GM19193 (cell line): ENCODE measurements around the gene PRKD1.

ENCODE experiments used
- POLR2A ChIP-seq: IDR thresholded peaks from 4 replicates; pipeline ENCODE4 v1.6.1; 2011; ENCODE audit not compliant: insufficient read depth, insufficient read length; ENCODE audit errors: extremely low read depth

Gene PRKD1

DNA sequence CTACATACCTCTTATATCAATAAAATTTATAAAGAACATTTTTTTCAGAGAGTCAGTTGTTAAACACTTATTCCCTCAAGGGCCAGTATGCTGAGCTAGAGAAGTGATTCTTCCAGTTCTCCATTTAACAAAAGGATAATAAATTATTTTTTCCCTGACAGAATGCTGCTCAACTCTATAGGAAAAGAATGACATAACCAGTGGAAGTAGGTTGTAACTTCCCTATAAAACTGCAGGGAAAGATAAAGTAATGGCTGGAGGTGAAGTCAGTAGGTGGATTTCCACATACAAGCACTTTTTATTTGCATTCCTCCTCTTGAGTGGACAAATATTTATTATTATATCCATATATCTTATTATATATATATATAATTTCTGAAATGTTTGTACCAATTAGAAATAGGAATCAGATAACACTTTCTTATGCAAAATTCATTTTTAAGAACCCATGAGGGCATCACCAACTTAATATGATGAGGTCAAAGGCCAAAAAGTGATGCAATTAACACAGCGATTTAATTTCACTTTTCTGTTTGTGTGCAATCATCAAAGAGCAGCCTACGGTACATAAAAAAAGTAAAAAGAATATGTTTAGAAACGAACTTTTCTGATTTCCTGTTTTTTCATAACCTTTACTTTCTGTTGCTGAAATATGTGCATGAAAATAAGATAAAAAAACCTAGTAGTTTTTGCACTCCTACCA lies 175.3 kb downstream of the PRKD1 start:
- no peak for TF ChIP-seq POLR2A

DNA sequence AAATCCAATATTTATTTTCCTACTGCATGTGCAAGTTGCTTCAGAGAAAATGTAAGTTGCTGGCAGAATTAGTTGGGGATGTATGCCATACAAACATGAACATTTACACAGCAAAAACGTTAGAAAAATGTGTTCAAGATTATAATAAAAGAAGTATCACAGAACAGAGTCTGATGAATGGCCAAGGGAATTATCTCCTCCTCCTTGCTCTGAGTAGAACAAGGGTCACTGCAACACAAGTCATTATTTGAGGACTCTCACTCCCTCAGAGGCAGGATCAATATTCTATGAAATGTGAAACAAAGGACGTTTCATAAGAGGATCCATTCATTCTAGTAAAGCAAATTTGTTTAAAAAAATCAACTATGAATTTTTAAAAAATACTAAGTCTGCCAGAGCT lies 177.8 kb downstream of the PRKD1 start:
- no peak for TF ChIP-seq POLR2A

DNA sequence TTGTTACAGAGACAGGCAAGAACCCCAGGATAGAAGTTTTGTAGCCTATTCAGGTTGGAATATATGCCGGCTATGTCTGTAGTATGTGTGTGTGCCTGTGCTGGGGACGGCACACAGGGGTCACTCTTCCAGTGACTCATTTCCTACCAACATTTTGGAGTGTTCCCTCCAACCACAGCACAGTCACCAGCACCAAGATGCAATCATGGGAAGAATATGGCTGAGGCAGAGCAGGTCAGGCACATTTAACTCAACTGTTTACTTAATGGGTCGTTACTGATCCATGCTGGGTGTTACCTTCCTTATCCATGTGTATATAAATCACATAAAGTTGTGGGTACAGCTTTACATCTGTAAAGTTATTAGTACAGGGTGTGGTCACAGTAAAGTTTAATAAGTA lies 178.3 kb downstream of the PRKD1 start:
- no peak for TF ChIP-seq POLR2A

DNA sequence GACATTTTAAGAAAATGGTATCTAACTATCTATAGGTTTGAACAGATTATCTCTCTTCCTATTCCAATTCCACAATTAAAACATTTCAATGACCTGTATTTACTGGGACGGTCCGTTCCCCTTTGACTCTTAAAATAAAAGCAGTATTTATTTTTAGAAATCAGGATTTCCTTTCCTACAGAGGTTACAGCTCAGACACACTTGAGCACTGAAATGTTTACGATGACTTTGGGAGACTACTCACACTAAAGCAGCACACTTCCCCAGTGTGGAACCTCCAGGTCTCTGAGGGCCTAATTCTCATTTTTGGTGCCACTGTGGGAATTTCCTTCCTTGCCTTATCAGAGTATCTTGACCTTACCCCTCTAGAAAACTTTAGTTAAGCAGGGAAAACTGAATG lies 181.8 kb downstream of the PRKD1 start:
- no peak for TF ChIP-seq POLR2A

DNA sequence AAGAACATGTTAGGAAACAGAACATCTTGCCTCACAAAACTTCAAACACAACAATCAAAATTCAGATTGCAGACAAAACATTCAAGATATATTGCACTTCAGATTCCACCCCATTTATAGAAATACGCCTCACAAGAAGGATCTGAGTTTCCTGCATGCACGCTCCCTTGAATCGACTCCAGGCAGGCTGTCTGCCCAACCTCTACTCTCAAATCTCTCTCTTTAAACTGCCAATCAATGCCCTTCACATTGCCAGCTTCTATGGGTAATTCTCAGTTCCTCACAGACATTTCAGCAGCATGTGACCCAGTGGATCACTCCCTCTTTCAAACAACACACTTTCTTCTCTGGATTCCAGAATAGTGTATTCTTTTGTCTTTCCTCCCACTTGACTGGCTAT lies 184.1 kb downstream of the PRKD1 start:
- TF ChIP-seq POLR2A = no peak

DNA sequence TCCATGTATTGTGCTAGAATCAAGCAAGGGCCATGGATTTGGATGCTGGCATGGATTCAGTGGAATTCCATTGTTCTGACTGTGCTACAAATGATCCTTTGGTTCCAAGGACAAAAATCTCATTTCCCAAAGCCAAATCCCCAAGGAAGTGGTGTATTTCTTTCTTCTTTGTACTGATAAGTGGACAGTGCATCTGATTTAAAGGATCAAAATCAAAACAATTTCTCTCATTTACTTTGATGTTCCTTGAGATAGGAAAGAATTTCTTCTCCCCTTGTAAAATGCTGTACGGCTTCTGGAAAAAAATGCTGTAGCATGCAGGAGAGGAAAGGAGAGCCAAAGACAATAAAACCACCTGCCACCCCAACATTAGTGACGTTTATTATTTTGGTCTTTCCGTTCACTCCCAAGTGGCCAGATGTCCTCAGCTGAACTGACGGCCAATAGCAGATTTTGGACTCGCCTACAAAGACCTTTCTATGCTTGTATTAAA lies 185.7 kb downstream of the PRKD1 start:
- no peak for TF ChIP-seq POLR2A

DNA sequence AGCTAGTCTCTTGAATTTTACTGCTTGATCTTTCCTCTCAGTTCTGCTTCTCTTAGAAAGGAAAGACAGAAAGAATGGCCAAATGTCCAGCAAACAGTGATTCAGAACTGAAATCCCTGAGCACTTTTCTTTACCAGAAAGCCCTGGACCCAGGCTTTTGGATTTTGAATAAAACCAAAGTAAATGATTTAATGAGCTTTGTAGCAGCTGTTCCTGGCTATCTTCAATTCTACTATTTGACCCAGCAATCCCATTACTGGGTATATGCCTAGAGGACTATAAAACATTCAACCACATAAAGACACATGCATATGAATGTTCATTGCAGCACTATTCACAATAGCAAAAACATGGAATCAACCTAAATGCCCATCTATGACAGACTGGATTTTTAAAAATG lies 187.2 kb downstream of the PRKD1 start:
- TF ChIP-seq POLR2A = no peak

DNA sequence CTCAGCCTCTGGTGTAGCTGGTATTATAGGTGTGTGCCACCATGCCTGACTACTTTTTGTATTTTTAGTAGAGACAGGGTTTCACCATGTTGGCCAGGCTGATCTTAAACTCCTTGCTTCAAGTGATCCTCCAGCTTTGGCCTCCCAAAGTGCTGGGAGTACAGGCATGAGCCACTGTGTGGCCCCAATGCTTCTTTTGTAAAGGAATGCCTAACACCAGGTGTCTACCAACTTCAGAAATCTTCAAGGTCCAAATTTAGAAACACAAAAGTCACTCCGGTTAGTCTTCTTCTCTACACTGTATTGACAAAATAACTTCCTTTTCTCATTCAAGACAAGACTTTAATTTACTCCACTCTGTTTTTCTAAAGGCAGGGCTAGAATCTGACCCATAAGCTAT lies 188.7 kb downstream of the PRKD1 start:
- no peak for TF ChIP-seq POLR2A

DNA sequence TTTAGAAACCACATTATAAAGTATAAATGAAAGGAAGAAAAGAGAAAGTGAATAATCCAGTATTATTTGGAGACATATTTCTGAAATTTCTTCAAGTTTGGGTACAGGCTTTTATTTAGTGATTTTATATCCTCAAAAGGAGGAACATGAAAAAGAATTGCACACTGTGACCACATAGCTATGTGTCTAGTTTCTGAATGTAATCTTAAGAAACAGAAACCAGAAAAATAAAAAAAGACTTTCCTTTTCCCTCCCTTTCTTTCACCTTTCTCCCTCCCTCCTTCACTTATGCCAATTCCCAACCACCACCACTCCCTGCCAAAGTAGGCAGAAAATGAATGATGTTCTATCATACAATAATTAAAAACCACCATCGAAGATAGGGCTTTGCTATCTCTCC lies 189.6 kb downstream of the PRKD1 start:
- no peak for TF ChIP-seq POLR2A

DNA sequence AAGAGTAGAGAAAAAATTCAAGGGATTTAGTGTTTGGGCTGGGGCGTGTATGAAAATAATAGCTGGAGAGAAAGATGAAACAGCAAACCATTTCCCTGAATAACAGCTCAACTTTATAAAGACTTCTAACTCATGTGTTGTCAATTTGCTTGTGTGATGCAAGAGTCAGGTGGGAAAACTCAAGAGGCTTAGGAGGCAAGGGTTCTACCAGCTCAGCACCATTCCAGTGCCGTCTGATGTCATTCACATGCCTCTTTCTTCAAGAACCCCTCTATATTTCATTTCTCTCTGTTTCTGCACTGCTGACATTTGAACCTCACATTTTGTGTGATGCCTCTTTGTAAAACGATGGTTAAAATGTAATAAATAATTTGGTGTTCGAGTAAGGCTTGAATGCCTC lies 192.2 kb downstream of the PRKD1 start:
- no peak for TF ChIP-seq POLR2A

DNA sequence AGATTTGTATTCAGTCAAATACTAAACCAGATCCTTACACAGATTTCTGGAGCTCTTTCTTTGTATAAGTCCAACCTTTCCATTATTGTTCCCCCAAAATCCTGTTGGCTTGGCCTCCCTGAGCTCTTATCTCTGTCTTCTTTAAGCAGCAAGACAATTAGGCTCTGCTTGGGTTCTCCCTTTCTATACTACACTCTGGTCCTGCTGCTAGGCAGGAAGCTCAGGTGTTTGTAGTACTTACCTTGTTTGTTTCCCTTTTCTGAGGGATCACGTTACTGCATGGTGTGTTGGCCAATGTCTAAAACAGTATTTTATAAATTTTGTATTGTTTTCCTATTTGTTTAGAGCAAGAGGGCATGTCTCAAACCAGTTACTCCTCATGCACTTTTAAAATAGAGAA lies 192.9 kb downstream of the PRKD1 start:
- TF ChIP-seq POLR2A = no peak

DNA sequence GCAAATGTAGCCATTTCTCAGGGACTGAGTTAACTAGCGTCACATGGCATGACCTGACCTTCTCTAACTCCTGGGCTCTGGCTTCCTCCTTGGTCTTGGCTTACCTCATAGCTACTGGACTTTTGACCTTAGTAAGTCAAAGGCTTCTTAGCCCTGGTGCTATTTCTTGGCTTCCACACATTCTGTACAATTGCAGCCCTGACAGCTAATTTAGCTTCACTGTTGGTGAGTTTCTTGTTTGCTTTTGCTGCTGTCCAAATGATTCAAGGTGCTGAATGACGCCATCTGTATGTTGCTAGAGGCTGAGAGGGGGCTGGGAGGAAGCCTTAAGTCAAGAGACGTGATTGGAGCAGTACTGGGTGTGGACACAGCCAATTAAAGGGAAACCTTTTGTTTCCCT lies 202.7 kb downstream of the PRKD1 start:
- TF ChIP-seq POLR2A = no peak

DNA sequence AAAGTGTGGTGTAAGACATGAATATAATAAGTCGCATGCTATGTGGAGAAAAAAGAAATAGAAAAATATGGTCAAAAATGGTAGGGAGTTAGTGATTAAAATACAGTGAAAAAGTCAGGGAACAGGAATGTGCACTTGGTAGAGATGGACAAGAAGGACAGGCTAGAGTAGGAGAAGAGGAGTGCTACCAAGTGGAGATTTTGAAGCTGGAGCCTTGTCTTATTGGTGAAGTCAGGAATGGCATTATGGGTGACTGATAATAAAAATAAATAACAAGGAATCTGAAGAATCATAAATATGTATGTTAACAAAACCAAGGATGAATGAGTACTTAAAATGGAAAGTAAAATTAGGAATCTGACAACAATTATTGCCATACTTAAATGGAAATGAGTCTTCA lies 204.8 kb downstream of the PRKD1 start:
- TF ChIP-seq POLR2A = no peak

DNA sequence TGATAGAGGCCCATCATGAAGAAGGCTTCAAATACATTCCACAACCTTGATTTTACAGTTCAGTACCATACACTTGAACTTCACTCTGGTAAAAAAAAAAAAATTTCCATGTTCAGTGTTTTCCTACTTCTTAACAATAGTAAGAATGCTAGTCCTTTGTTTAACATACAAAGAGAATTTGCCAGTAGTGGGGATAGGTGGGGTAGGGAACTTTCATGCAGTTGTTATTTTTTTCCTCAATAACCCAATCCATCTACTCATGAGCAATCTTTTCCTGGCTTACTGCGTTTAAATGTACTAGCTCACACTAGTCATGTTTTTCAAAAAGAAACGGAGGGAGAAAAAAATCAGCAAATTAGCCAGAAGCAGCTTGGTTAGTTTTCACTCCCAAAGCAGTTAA lies 206.1 kb downstream of the PRKD1 start:
- no peak for TF ChIP-seq POLR2A

DNA sequence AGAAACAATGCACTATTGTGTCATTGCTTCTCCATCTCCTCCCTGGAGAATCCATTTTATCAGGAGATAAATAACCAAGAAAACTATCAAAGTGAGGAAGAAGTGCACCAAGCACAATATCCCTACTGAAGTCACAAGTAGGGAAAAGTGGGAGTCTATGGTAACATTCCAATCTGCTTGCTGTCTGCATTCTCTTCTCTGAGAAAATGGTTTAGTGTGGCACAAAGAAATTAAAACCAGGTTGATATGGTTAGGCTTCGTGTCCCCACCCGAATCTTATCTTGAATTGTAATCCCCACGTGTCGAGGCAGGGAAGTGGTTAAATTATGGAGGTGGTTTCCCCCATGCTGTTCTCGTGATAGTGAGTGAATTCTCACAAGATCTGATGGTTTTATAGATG lies 209.7 kb downstream of the PRKD1 start:
- no peak for TF ChIP-seq POLR2A

DNA sequence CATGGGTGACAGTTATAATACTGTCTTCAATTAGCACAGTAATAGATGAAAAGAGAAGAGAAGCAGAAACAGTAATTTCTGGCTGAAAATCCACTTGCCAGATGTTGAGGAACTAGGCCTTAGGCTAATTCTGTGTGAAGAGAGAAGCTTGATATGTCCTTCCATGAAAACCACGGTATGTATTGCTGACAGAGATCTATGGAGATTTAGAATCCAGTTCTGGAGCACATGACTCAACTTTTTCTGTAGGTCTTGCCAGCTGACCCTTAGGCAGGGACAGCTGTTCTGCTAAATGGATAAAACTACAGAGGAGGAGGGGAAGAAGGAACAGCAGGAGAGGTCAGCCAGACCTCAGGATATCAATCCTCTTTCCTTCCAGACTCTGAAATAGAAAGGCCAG lies 211.5 kb downstream of the PRKD1 start:
- TF ChIP-seq POLR2A = no peak

DNA sequence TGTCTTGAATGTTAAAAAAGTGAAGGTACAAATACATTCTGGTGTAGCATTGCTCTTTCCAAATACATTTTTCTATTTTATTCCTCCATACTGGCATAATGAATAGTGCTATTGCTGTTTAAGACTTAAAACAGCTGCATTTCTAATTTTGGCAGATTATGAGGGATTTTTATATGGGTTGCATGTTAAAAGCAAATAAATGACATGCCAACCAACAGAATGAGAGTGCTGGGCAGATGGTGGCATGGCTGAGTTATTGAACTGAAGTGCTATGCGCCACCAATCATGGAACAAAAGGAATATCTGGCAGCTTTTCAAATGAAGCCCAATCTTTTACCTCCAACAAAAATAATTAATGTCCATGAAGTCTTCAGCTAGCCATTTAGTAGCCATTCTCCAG lies 215.0 kb downstream of the PRKD1 start:
- TF ChIP-seq POLR2A = no peak
